ENCODE results near the gene CAV2.

Gene CAV2

GRCh38 chr7:116524609-116525297 is 25.2 kb downstream of the CAV2 start, which contains the start of gene CAV1:
CAV1 (plus strand) TSS chr7:116525036; CDS start chr7:116525063, 27 bp downstream.
- no peak for DNase-seq (ENCODE audit: low read depth in 2 of 2)

GRCh38 chr7:116525298-116525912 is 25.9 kb downstream of the CAV2 start:
- DNase-seq (ENCODE audit: low read depth in 2 of 2), result peak in 1 of 2 donors; percentile 25

- DNase-seq (ENCODE audit: low read depth in 2 of 2), result peak; percentile 42 to 45
Observed at GRCh38 chr7:116525913-116526861, 26.6 kb downstream of the CAV2 start.

- no peak for DNase-seq (ENCODE audit: low read depth in 2 of 2)
Observed at GRCh38 chr7:116526897-116527296, 27.4 kb downstream of the CAV2 start.

GRCh38 chr7:116527521-116527920 is 28.0 kb downstream of the CAV2 start:
- DNase-seq (ENCODE audit: low read depth in 2 of 2), result no peak

GRCh38 chr7:116528008-116528789 is 28.7 kb downstream of the CAV2 start:
- DNase-seq (ENCODE audit: low read depth in 2 of 2), result no peak

GRCh38 chr7:116529250-116529649 is 29.7 kb downstream of the CAV2 start:
- no peak for DNase-seq (ENCODE audit: low read depth in 2 of 2)

GRCh38 chr7:116530107-116530820 is 30.7 kb downstream of the CAV2 start:
- no peak for DNase-seq (ENCODE audit: low read depth in 2 of 2)

GRCh38 chr7:116532102-116532688 is 32.7 kb downstream of the CAV2 start:
- no peak for DNase-seq (ENCODE audit: low read depth in 2 of 2)

- no peak for DNase-seq (ENCODE audit: low read depth in 2 of 2)
Observed at GRCh38 chr7:116534790-116535189, 35.3 kb downstream of the CAV2 start.

GRCh38 chr7:116535416-116535815 is 35.9 kb downstream of the CAV2 start:
- no peak for DNase-seq (ENCODE audit: low read depth in 2 of 2)

GRCh38 chr7:116538138-116538537 is 38.6 kb downstream of the CAV2 start:
- no peak for DNase-seq (ENCODE audit: low read depth in 2 of 2)

GRCh38 chr7:116539879-116540278 is 40.3 kb downstream of the CAV2 start:
- DNase-seq (ENCODE audit: low read depth in 2 of 2), result no peak

GRCh38 chr7:116540743-116541142 is 41.2 kb downstream of the CAV2 start:
- no peak for DNase-seq (ENCODE audit: low read depth in 2 of 2)

GRCh38 chr7:116541951-116542350 is 42.4 kb downstream of the CAV2 start:
- no peak for DNase-seq (ENCODE audit: low read depth in 2 of 2)

- DNase-seq (ENCODE audit: low read depth in 2 of 2), result no peak
Observed at GRCh38 chr7:116542618-116543017, 43.1 kb downstream of the CAV2 start.

GRCh38 chr7:116543664-116544063 is 44.1 kb downstream of the CAV2 start:
- DNase-seq (ENCODE audit: low read depth in 2 of 2), result no peak

GRCh38 chr7:116544487-116544886 is 44.9 kb downstream of the CAV2 start:
- DNase-seq (ENCODE audit: low read depth in 2 of 2), result no peak

GRCh38 chr7:116545411-116545993 is 46.0 kb downstream of the CAV2 start:
- DNase-seq (ENCODE audit: low read depth in 2 of 2), result no peak

- DNase-seq (ENCODE audit: low read depth in 2 of 2), result no peak
Observed at GRCh38 chr7:116546054-116546453, 46.5 kb downstream of the CAV2 start.
